GM23248 (cell line): ENCODE data around the gene RIMS3. TPM values are rescaled to one million over a fixed set of nuclear protein-coding genes. Genes with fewer than 3 reads are reported as not detected.

Experiments used
- DNase-seq: peaks from one replicate; pipeline ENCODE4 v3.0.0-alpha.2; 2015
- H2AFZ ChIP-seq: fragments of 200-600 bp; sonication (generic); 2 replicates; pipeline ENCODE4 v1.6.1; 2016; ENCODE audit warnings: antibody characterized with exemption
- H3F3A ChIP-seq: fragments of 200-600 bp; sonication (generic); 2 replicates; pipeline ENCODE4 v1.6.1; 2016; ENCODE audit warnings: mild to moderate bottlenecking, antibody characterized with exemption, mixed run types; ENCODE audit not compliant: insufficient read depth
- H3K27ac ChIP-seq: fragments of 200-600 bp; sonication (generic); 2 replicates; pipeline ENCODE4 v1.5.1; 2016; ENCODE audit warnings: mild to moderate bottlenecking
- H3K27me3 ChIP-seq: fragments of 200-600 bp; sonication (generic); replicated peaks from 2 replicates; pipeline ENCODE4 v1.6.1; 2016; ENCODE audit warnings: mild to moderate bottlenecking; ENCODE audit not compliant: insufficient read depth
- H3K36me3 ChIP-seq: fragments of 200-600 bp; sonication (generic); 2 replicates; pipeline ENCODE4 v1.6.1; 2016; ENCODE audit warnings: low read depth, mild to moderate bottlenecking
- H3K4me1 ChIP-seq: fragments of 200-600 bp; sonication (generic); 2 replicates; pipeline ENCODE4 v1.6.1; 2016; ENCODE audit warnings: mild to moderate bottlenecking; ENCODE audit not compliant: insufficient read depth
- H3K4me2 ChIP-seq: fragments of 200-600 bp; sonication (generic); one replicate; pipeline ENCODE4 v1.6.1; 2016; ENCODE audit warnings: mild to moderate bottlenecking; ENCODE audit not compliant: unreplicated experiment
- H3K4me3 ChIP-seq: fragments of 200-600 bp; sonication (generic); 2 replicates; pipeline ENCODE4 v1.5.1; 2016; ENCODE audit warnings: mild to moderate bottlenecking
- H3K79me2 ChIP-seq: fragments of 200-600 bp; sonication (generic); 2 replicates; pipeline ENCODE4 v1.6.1; 2016; ENCODE audit warnings: mild to moderate bottlenecking; ENCODE audit not compliant: insufficient read depth
- H3K9ac ChIP-seq: fragments of 200-600 bp; sonication (generic); 2 replicates; pipeline ENCODE4 v1.6.1; 2016; ENCODE audit warnings: mild to moderate bottlenecking
- H3K9me2 ChIP-seq: fragments of 200-600 bp; sonication (generic); 2 replicates; pipeline ENCODE4 v1.6.1; 2016; ENCODE audit warnings: mixed run types, mild to moderate bottlenecking, moderate library complexity; ENCODE audit not compliant: insufficient read depth
- H3K9me3 ChIP-seq: fragments of 200-600 bp; sonication (generic); one replicate; pipeline ENCODE4 v1.6.1; 2017; ENCODE audit warnings: low read depth
- H4K20me1 ChIP-seq: fragments of 200-600 bp; sonication (generic); 2 replicates; pipeline ENCODE4 v1.6.0; 2016; ENCODE audit not compliant: insufficient read depth
- EZH2 ChIP-seq: fragments of 200-600 bp; sonication (generic); IDR thresholded peaks from 2 replicates; pipeline ENCODE4 v1.6.1; 2018; ENCODE audit warnings: antibody characterized with exemption, mild to moderate bottlenecking; ENCODE audit not compliant: insufficient read depth, poor library complexity, severe bottlenecking
- EZH2phosphoT487 ChIP-seq: fragments of 200-600 bp; sonication (generic); IDR thresholded peaks from 2 replicates; pipeline ENCODE4 v1.6.1; 2018; ENCODE audit warnings: antibody characterized with exemption, moderate library complexity, mild to moderate bottlenecking, low read depth; ENCODE audit not compliant: insufficient read depth
- WGBS, 2 experiments: methylation state at CpG; one replicate each; pipeline ENCODE4 v1.1.6; 2015 to 2017; ENCODE audit warnings: low lambda C conversion rate in 2 of 2, low coverage in 1 of 2; ENCODE audit errors: missing lambda C conversion rate in 2 of 2; 5-methylcytosine and 5-hydroxymethylcytosine counted together
- in situ Hi-C: fragments of 300-500 bp; cut with MboI; formaldehyde crosslinking; loops from 2 replicates; pipeline ENCODE4 v1.15.0; 2020
- polyA plus RNA-seq: library from polyadenylated mRNA; unstranded; fragments of >200 nt; fragmentation: Nextera tagmentation; extraction: Ambion mirVana; gene quantifications from 2 replicates; pipeline ENCODE4 v1.2.1, GENCODE V29; 2016
- total RNA-seq: library from RNA; depleted of rRNA; stranded (reverse); fragments of >200 nt; shearing (Covaris generic); gene quantifications from 2 replicates; pipeline ENCODE4 v1.2.3, GENCODE V29; 2014

RIMS3 gene
- total and polyA plus RNA-seq, 2 experiments from 2014 or later, result 0.18 TPM; not detected in 1

- Histone ChIP-seq H3K9ac (no peak overlapping the region), H4K20me1 (no peaks in the 10 kb centered on the region), H3K27ac (no peak overlapping the region), H3K36me3 (no peaks in the 10 kb centered on the region), H3K9me3 (no peaks in the 10 kb centered on the region), H3K27me3 (peaks cover 30% of the 10 kb centered on the region), H3K4me2 (no peak overlapping the region), H3F3A (no peaks in the 10 kb centered on the region), H3K79me2 (no peaks in the 10 kb centered on the region), H2AFZ (no peak overlapping the region), H3K4me3 (no peak overlapping the region), H3K9me2 (no peaks in the 10 kb centered on the region), H3K4me1 (no peaks in the 10 kb centered on the region)
- 59 to 60% methylated on average over 4 of the region's 4 CpGs for WGBS, 2 experiments
- TF ChIP-seq EZH2phosphoT487 (no peak), EZH2 (no peak)
- no peak for DNase-seq
- in situ Hi-C loops, result no loop called here
Measured at GRCh38 chr1:40622936-40623629, 42.4 kb downstream of the RIMS3 start.

GRCh38 chr1:40621821-40622450 is 43.5 kb downstream of the RIMS3 start:
- H3K4me3 ChIP-seq, result no peak overlapping the region
- no peaks in the 10 kb centered on the region for H3K9me2 ChIP-seq
- no peak overlapping the region for H2AFZ ChIP-seq
- H4K20me1 ChIP-seq, result no peaks in the 10 kb centered on the region
- DNase-seq, result no peak
- 20 to 28% methylated on average over 6 of the region's 6 CpGs for WGBS, 2 experiments
- no peak overlapping the region for H3K4me2 ChIP-seq
- no peak overlapping the region for H3K9ac ChIP-seq
- in situ Hi-C loops, result no loop called here
- no peaks in the 10 kb centered on the region for H3K4me1 ChIP-seq
- no peaks in the 10 kb centered on the region for H3K79me2 ChIP-seq
- H3K9me3 ChIP-seq, result no peaks in the 10 kb centered on the region
- TF ChIP-seq EZH2 (no peak), EZH2phosphoT487 (no peak)
- no peaks in the 10 kb centered on the region for H3F3A ChIP-seq
- peaks cover 30% of the 10 kb centered on the region for H3K27me3 ChIP-seq
- H3K27ac ChIP-seq, result no peak overlapping the region
- H3K36me3 ChIP-seq, result no peaks in the 10 kb centered on the region

- no peaks in the 10 kb centered on the region for H3K36me3 ChIP-seq
- no peak for DNase-seq
- no peaks in the 10 kb centered on the region for H3F3A ChIP-seq
- no peaks in the 10 kb centered on the region for H4K20me1 ChIP-seq
- 68 to 74% methylated on average over 3 of the region's 3 CpGs for WGBS, 2 experiments
- no peak overlapping the region for H3K9ac ChIP-seq
- H2AFZ ChIP-seq, result no peak overlapping the region
- TF ChIP-seq EZH2 (no peak), EZH2phosphoT487 (no peak)
- H3K79me2 ChIP-seq, result no peaks in the 10 kb centered on the region
- in situ Hi-C loops, result no loop called here
- no peak overlapping the region for H3K4me3 ChIP-seq
- no peak overlapping the region for H3K27ac ChIP-seq
- peaks cover 18% of the 10 kb centered on the region for H3K27me3 ChIP-seq
- no peaks in the 10 kb centered on the region for H3K9me3 ChIP-seq
- no peaks in the 10 kb centered on the region for H3K9me2 ChIP-seq
- no peak overlapping the region for H3K4me2 ChIP-seq
- H3K4me1 ChIP-seq, result no peaks in the 10 kb centered on the region
Measured at GRCh38 chr1:40620586-40621210, 44.8 kb downstream of the RIMS3 start.

- Histone ChIP-seq H3K9me2 (no peaks in the 10 kb centered on the region), H2AFZ (no peak overlapping the region), H4K20me1 (no peaks in the 10 kb centered on the region), H3K9me3 (no peaks in the 10 kb centered on the region), H3K27ac (no peak overlapping the region), H3F3A (no peaks in the 10 kb centered on the region), H3K36me3 (no peaks in the 10 kb centered on the region), H3K4me2 (no peak overlapping the region), H3K4me3 (no peak overlapping the region), H3K27me3 (peaks cover 18% of the 10 kb centered on the region), H3K79me2 (no peaks in the 10 kb centered on the region), H3K4me1 (no peaks in the 10 kb centered on the region), H3K9ac (no peak overlapping the region)
- 31 to 38% methylated on average over 5 of the region's 5 CpGs for WGBS, 2 experiments
- in situ Hi-C loops, result no loop called here
- no peak for DNase-seq
- no peak for TF ChIP-seq EZH2
- no peak for TF ChIP-seq EZH2phosphoT487
Measured at GRCh38 chr1:40620150-40620549, 45.3 kb downstream of the RIMS3 start.
